ENCODE results near the gene PTPRM. TPM values are rescaled to one million over a fixed set of nuclear protein-coding genes. Genes with fewer than 3 reads are reported as not detected.

The PTPRM gene
- total RNA-seq, 1 experiment from 2014 or later: 45.6 TPM

GRCh38 chr18:7662866-7663265, 95.8 kb downstream of the PTPRM start:
- Histone ChIP-seq H3K79me2 (ENCODE audit: low read length) (no peaks in the 10 kb centered on the region), H3K36me3 (ENCODE audit: low read depth, low read length) (no peaks in the 10 kb centered on the region), H3K27me3 (ENCODE audit: low read length) (no peaks in the 10 kb centered on the region), H4K20me1 (ENCODE audit: low read length) (no peaks in the 10 kb centered on the region), H3K9me2 (replicated peaks; ENCODE audit: low read length) (no peaks in the 10 kb centered on the region), H3K9me3 (ENCODE audit: low read length) (no peaks in the 10 kb centered on the region), H3K4me2 (ENCODE audit: low read length) (no peak overlapping the region), H2AFZ (ENCODE audit: low read length) (no peak overlapping the region), H3F3A (ENCODE audit: low read length, unreplicated experiment) (no peaks in the 10 kb centered on the region), H3K4me3 (ENCODE audit: low read length) (no peak overlapping the region), H3K27ac (ENCODE audit: low read length) (no peak overlapping the region), H3K9ac (ENCODE audit: low read length) (no peak overlapping the region), H3K4me1 (ENCODE audit: insufficient read depth, low read length) (no peaks in the 10 kb centered on the region)
- TF ChIP-seq EZH2phosphoT487 (IDR thresholded peaks at IDR 0.05; ENCODE audit: borderline replicate concordance, low read length): no peak
- ChIA-PET CTCF (no interaction called here), POLR2A (ENCODE audit: unreplicated experiment) (no interaction called here)
- ATAC-seq: no peak
- no TSS peak for BruUV-seq (replicated peaks)
- no peak for DNase-seq
- intact Hi-C loops (cut with micrococcal nuclease): no loop called here

- no TSS peak for BruUV-seq (replicated peaks)
- Histone ChIP-seq H3K9ac (ENCODE audit: low read length) (no peak overlapping the region), H3K27ac (ENCODE audit: low read length) (no peak overlapping the region), H3K9me3 (ENCODE audit: low read length) (no peaks in the 10 kb centered on the region), H3K4me1 (ENCODE audit: insufficient read depth, low read length) (no peaks in the 10 kb centered on the region), H3K9me2 (replicated peaks; ENCODE audit: low read length) (no peaks in the 10 kb centered on the region), H3K4me3 (ENCODE audit: low read length) (no peak overlapping the region), H2AFZ (ENCODE audit: low read length) (no peak overlapping the region), H3F3A (ENCODE audit: low read length, unreplicated experiment) (no peaks in the 10 kb centered on the region), H3K36me3 (ENCODE audit: low read depth, low read length) (no peaks in the 10 kb centered on the region), H3K79me2 (ENCODE audit: low read length) (no peaks in the 10 kb centered on the region), H3K27me3 (ENCODE audit: low read length) (no peaks in the 10 kb centered on the region), H3K4me2 (ENCODE audit: low read length) (no peak overlapping the region), H4K20me1 (ENCODE audit: low read length) (no peaks in the 10 kb centered on the region)
- intact Hi-C loops (cut with micrococcal nuclease): no loop called here
- POLR2A ChIA-PET (ENCODE audit: unreplicated experiment): no interaction called here
- ATAC-seq: no peak
- no peak for DNase-seq
- TF ChIP-seq EZH2 (IDR thresholded peaks at IDR 0.05; ENCODE audit: low read length, unreplicated experiment) (no peak), EZH2phosphoT487 (IDR thresholded peaks at IDR 0.05; ENCODE audit: borderline replicate concordance, low read length) (no peak), CTCF (conservative IDR thresholded peaks at IDR 0.05; ENCODE audit: low read depth, low read length) (no peak)
- CTCF ChIA-PET: no interaction called here
Observed at GRCh38 chr18:7663366-7664312, 96.5 kb downstream of the PTPRM start.

- Histone ChIP-seq H3K4me3 (ENCODE audit: low read length) (no peak overlapping the region), H3F3A (ENCODE audit: low read length, unreplicated experiment) (no peaks in the 10 kb centered on the region), H3K4me2 (ENCODE audit: low read length) (no peak overlapping the region), H2AFZ (ENCODE audit: low read length) (no peak overlapping the region), H3K27ac (ENCODE audit: low read length) (no peak overlapping the region), H3K79me2 (ENCODE audit: low read length) (no peaks in the 10 kb centered on the region), H3K9me2 (replicated peaks; ENCODE audit: low read length) (no peaks in the 10 kb centered on the region), H3K27me3 (ENCODE audit: low read length) (no peaks in the 10 kb centered on the region), H3K9ac (ENCODE audit: low read length) (no peak overlapping the region), H4K20me1 (ENCODE audit: low read length) (no peaks in the 10 kb centered on the region), H3K4me1 (ENCODE audit: insufficient read depth, low read length) (no peaks in the 10 kb centered on the region), H3K36me3 (ENCODE audit: low read depth, low read length) (no peaks in the 10 kb centered on the region), H3K9me3 (ENCODE audit: low read length) (no peaks in the 10 kb centered on the region)
- ChIA-PET POLR2A (ENCODE audit: unreplicated experiment) (no interaction called here), CTCF (no interaction called here)
- DNase-seq: no peak
- no peak for TF ChIP-seq EZH2 (IDR thresholded peaks at IDR 0.05; ENCODE audit: low read length, unreplicated experiment)
- TF ChIP-seq CTCF (conservative IDR thresholded peaks at IDR 0.05; ENCODE audit: low read depth, low read length): no peak
- TF ChIP-seq EZH2phosphoT487 (IDR thresholded peaks at IDR 0.05; ENCODE audit: borderline replicate concordance, low read length): no peak
- no TSS peak for BruUV-seq (replicated peaks)
- intact Hi-C loops (cut with micrococcal nuclease): no loop called here
- ATAC-seq: no peak
Observed at GRCh38 chr18:7666195-7666776, 99.2 kb downstream of the PTPRM start.
